Ectodermal cell (in vitro differentiated cells): ENCODE measurements around the gene PDCD10.

Experiments
- H3K27ac ChIP-seq: 2 replicates; pipeline ENCODE4 v1.7.0; 2013; ENCODE audit warnings: mild to moderate bottlenecking, low read depth, low read length; ENCODE audit not compliant: insufficient read depth, poor library complexity, severe bottlenecking
- H3K27me3 ChIP-seq: 2 replicates; pipeline ENCODE4 v1.7.0; 2013; ENCODE audit warnings: mild to moderate bottlenecking, low read length; ENCODE audit not compliant: insufficient read depth, control insufficient read depth, poor library complexity, severe bottlenecking
- H3K36me3 ChIP-seq: one replicate; pipeline ENCODE4 v1.7.0; 2013; ENCODE audit warnings: low read length; ENCODE audit not compliant: control insufficient read depth, insufficient read depth
- H3K4me1 ChIP-seq: one replicate; pipeline ENCODE4 v1.7.0; 2013; ENCODE audit warnings: low read length; ENCODE audit not compliant: control insufficient read depth, insufficient read depth
- H3K4me3 ChIP-seq: 2 replicates; pipeline ENCODE4 v1.7.0; 2013; ENCODE audit warnings: low read depth, low read length, control low read depth; ENCODE audit not compliant: insufficient read depth
- H3K9me3 ChIP-seq: 2 replicates; pipeline ENCODE4 v1.7.0; 2013; ENCODE audit warnings: mild to moderate bottlenecking, low read length, moderate library complexity; ENCODE audit not compliant: control insufficient read depth
- WGBS, 2 experiments: methylation state at CpG; one replicate each; pipeline ENCODE4 v1.1.7; 2013; ENCODE audit warnings: missing lambda C conversion rate in 2 of 2; 5-methylcytosine and 5-hydroxymethylcytosine counted together

The PDCD10 gene

DNA sequence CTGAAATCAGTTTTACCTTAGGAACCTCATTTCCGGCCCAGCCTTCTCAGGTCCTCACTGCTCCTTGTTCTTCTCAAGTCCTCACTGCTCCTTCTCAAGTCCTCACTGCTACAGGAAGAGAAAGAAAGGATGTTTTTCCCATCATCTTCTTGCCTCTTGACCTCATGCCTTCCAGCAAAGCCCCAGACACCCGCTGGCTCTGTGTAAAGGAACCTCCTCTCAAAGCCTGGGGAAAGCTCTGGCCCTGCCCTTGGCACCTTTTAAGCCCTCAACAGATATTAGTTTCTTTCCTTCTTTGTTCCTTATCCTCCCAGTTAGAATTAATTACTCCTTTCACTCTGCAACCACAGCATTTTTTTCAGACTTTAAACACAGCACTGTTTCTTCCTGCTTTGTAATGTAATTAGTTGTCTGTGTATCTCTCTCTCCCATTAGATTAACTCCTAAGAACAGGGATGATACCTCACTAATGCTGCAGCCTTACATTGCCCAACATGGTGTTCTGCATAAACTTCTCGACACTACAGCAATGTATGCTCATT lies 76.9 kb downstream of the PDCD10 start:
- WGBS, 2 experiments = 63 to 65% methylated on average over 3 of the region's 3 CpGs
- Histone ChIP-seq H3K36me3 (no peaks in the 10 kb centered on the region), H3K4me1 (peaks cover 3% of the 10 kb centered on the region), H3K27ac (no peak overlapping the region), H3K4me3 (no peak overlapping the region), H3K27me3 (no peaks in the 10 kb centered on the region), H3K9me3 (no peaks in the 10 kb centered on the region)

DNA sequence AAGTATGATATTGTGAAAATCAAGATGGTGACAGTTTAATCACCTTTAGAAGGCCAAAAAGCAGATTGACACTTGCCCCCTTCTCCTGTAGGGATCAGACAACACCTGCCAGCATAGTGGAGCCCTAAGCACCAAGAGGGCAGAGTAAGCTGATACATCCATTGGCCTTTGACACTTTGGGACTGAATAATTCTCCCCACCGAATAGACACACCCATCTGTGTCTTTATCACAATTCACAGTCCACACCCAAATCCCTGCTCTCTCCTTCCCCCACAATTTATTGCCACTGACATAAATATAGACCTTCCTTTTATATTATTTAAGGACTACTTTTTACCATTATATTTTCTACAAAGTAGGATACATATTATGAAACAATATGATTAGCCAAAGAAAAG lies 77.9 kb downstream of the PDCD10 start:
- WGBS, 2 experiments = 88 to 96% methylated on average over 1 of the region's 1 CpG
- Histone ChIP-seq H3K27ac (no peak overlapping the region), H3K4me1 (peaks cover 3% of the 10 kb centered on the region), H3K4me3 (no peak overlapping the region), H3K27me3 (no peaks in the 10 kb centered on the region), H3K36me3 (no peaks in the 10 kb centered on the region), H3K9me3 (no peaks in the 10 kb centered on the region)

DNA sequence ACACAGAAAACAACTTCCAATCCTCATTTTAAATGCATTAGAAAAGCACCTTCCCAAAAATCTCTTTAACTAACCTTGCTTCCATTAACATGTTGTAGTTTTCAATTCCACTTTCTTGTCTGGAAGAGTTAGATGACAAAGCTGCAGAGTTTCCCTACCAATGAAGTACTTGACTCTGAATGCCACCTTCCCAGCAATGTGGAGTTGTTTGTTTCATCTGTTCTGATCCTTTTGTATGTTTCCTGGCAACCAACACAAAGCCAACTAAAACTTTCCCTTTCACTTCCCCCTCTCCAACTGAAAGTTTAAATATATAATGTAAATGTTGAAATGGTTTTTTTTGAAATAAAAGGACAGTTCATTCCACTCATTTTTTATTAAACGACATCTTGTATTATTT lies 80.9 kb downstream of the PDCD10 start, which contains the start of gene WDR49:
Gene WDR49, minus strand, starts transcription at position 183 of the 400 bp plus-strand sequence. CDS start 517 bp downstream, outside the sequence.
- Histone ChIP-seq H3K4me3 (no peak within 1 kb of the TSS), H3K4me1 (peaks cover 3% of the 10 kb centered on the region), H3K9me3 (no peaks in the 10 kb centered on the region), H3K27ac (peak within 1 kb of the TSS; percentile 2), H3K27me3 (no peaks in the 10 kb centered on the region), H3K36me3 (no peaks in the 10 kb centered on the region)
- WGBS, 2 experiments = no CpG with 5 or more reads among the region's 1 CpG

DNA sequence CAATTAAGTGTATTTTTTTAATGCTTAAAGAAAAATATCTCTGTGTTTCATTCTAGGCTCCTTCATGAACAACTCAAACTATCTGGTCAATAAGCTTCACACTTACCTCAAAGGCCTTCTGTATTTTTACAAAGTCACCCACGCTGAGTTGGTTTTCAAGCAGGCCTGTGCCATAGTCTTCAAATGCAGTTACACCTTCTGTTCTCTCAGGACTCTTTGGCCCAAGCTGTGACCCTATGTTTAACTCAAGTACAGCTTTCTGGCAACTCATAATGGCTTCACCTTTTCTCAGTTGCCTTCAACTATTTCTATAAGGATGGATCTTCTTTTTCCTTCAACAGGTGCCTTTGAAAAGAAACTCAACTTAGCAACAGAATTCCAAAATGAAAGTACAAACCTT lies 81.5 kb downstream of the PDCD10 start:
- whole genome bisulfite sequencing, 2 experiments = 75 to 77% methylated on average over 1 of the region's 1 CpG
- no peaks in the 10 kb centered on the region for H3K36me3 ChIP-seq
- H3K4me1 ChIP-seq = peaks cover 3% of the 10 kb centered on the region
- no peak overlapping the region for H3K27ac ChIP-seq
- no peak overlapping the region for H3K4me3 ChIP-seq
- H3K9me3 ChIP-seq = no peaks in the 10 kb centered on the region
- no peaks in the 10 kb centered on the region for H3K27me3 ChIP-seq

DNA sequence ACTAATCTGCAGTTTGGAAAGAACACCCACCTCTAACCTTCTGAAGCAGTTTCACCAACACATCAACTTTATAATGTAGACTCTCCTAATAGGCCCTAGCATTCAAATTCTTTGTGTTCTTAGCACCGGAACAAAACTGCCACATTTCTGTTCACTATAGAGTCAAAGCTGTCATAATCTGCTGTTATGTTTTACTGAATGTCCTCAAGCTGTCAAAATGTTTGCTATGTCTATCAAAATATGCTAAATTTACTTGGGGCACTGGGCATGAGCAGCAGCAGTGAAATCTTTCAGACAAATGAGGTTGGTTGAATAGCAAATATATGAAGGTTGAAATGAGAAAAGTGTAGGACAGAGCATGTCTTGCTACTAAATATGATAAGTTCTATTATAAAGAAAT lies 82.9 kb downstream of the PDCD10 start:
- Histone ChIP-seq H3K4me1 (no peaks in the 10 kb centered on the region), H3K4me3 (no peak overlapping the region), H3K27me3 (no peaks in the 10 kb centered on the region), H3K27ac (no peak overlapping the region), H3K9me3 (no peaks in the 10 kb centered on the region), H3K36me3 (no peaks in the 10 kb centered on the region)
- 91 to 97% methylated on average over 1 of the region's 1 CpG for WGBS, 2 experiments

DNA sequence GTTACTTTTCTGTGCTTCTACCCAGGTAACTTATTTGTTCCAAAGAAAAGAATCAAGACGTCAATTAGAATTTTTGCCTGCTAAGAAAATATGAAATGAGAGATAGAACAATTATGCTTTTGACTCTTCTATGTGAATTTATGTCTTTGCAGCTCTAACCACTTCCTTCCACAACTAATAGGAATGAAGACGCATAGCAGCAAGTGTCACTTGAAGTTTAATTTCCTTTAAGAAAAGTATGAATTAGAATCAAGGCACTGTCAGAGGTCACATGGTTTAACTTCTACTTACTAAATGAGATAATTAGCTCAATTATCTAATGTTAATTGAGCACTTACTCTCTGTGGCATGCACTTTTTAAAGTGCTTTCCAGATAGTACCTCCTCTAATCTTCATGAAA lies 84.2 kb downstream of the PDCD10 start:
- no peaks in the 10 kb centered on the region for H3K9me3 ChIP-seq
- H3K4me1 ChIP-seq = no peaks in the 10 kb centered on the region
- no peaks in the 10 kb centered on the region for H3K27me3 ChIP-seq
- no peak overlapping the region for H3K27ac ChIP-seq
- WGBS, 2 experiments = 98% methylated on average over 2 of the region's 2 CpGs; no CpG with 5 or more reads in 1 of the 2 experiments
- no peak overlapping the region for H3K4me3 ChIP-seq
- H3K36me3 ChIP-seq = no peaks in the 10 kb centered on the region

DNA sequence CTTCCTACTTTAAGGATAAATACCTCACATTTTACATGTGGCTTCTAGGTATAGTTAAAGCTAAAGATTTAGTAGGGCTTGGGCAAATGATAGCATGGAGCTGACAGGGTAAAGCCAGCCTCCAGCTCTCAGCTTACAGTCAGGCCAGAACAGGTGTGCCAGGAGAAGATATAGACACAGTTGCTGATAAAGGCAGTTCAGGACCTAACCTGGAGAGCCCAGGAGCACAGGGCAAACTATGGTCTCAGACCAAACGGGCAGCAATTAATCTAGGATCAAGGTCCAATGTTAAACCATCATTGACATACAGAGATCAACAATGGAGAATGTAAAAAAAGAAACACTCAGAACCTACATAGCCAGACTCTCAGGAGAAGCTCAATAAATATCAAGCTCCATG lies 84.9 kb downstream of the PDCD10 start:
- no peak overlapping the region for H3K4me3 ChIP-seq
- H3K27ac ChIP-seq = no peak overlapping the region
- no peaks in the 10 kb centered on the region for H3K4me1 ChIP-seq
- H3K27me3 ChIP-seq = no peaks in the 10 kb centered on the region
- H3K36me3 ChIP-seq = no peaks in the 10 kb centered on the region
- WGBS, 2 experiments = 85 to 95% methylated on average over 1 of the region's 1 CpG
- no peaks in the 10 kb centered on the region for H3K9me3 ChIP-seq

DNA sequence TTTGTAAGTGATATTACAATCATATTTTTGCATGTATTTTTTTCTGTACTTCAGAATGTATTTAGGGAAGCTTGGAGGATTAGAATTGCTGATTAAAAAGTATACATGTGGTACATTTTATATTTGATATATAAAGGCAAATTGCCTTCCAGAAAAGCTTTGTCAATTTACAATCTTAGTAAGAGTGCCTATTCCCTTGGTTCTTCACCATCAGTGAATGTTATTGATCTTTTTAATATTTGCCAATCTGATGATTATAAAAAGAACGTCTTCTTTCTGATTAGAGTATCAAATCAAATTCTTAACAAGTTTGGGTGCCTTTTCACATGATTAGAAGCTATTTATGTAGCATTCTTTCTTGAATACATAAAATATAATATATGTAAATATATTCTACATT lies 90.1 kb downstream of the PDCD10 start:
- Histone ChIP-seq H3K27ac (no peak overlapping the region), H3K9me3 (no peaks in the 10 kb centered on the region), H3K36me3 (no peaks in the 10 kb centered on the region), H3K27me3 (no peaks in the 10 kb centered on the region), H3K4me3 (no peak overlapping the region), H3K4me1 (no peaks in the 10 kb centered on the region)
- no CpG with 5 or more reads among the region's 1 CpG for WGBS, 2 experiments
